H9 (cell line): Measurements from ENCODE around the gene SF3A2. TPM values are rescaled to one million over a fixed set of nuclear protein-coding genes. Genes with fewer than 3 reads are reported as not detected.

Experiments
- DNase-seq: peaks from one replicate; pipeline ENCODE4 v3.0.0-alpha.2; 2017
- H2AFZ ChIP-seq: one replicate; pipeline ENCODE4 v1.6.1; 2013; ENCODE audit warnings: mild to moderate bottlenecking, low read length, control low read depth, moderate library complexity
- H2AK5ac ChIP-seq: 2 replicates; pipeline ENCODE4 v1.6.1; 2013; ENCODE audit warnings: low read length, control low read depth, mixed read lengths; ENCODE audit not compliant: insufficient read length
- H2BK120ac ChIP-seq: one replicate; pipeline ENCODE4 v1.6.1; 2013; ENCODE audit warnings: low read depth, mild to moderate bottlenecking, low read length, control low read depth, inconsistent platforms; ENCODE audit not compliant: poor library complexity, severe bottlenecking
- H2BK12ac ChIP-seq: 2 replicates; pipeline ENCODE4 v1.6.1; 2013; ENCODE audit warnings: low read length, control low read depth, mixed read lengths, low read depth; ENCODE audit not compliant: insufficient read length
- H2BK15ac ChIP-seq: 2 replicates; pipeline ENCODE4 v1.6.1; 2013; ENCODE audit warnings: low read depth, low read length, control low read depth
- H2BK20ac ChIP-seq: one replicate; pipeline ENCODE4 v1.6.1; 2013; ENCODE audit warnings: low read depth, mild to moderate bottlenecking, low read length, control low read depth, inconsistent platforms; ENCODE audit not compliant: poor library complexity, severe bottlenecking
- H2BK5ac ChIP-seq: 2 replicates; pipeline ENCODE4 v1.6.1; 2013; ENCODE audit warnings: low read length, control low read depth, mixed read lengths; ENCODE audit not compliant: insufficient read length
- H3K14ac ChIP-seq: 2 replicates; pipeline ENCODE4 v1.6.1; 2013; ENCODE audit warnings: low read length, control low read depth; ENCODE audit not compliant: insufficient read depth
- H3K18ac ChIP-seq: 2 replicates; pipeline ENCODE4 v1.6.1; 2013; ENCODE audit warnings: low read depth, mild to moderate bottlenecking, mixed read lengths, low read length, control low read depth; ENCODE audit not compliant: insufficient read length
- H3K23ac ChIP-seq: 2 replicates; pipeline ENCODE4 v1.6.1; 2013; ENCODE audit warnings: low read length, control low read depth, mixed read lengths, low read depth; ENCODE audit not compliant: insufficient read length
- H3K23me2 ChIP-seq: 2 replicates; pipeline ENCODE4 v1.6.1; 2013; ENCODE audit warnings: low read depth, mild to moderate bottlenecking, mixed read lengths, low read length, control low read depth; ENCODE audit not compliant: insufficient read length, poor library complexity, severe bottlenecking
- H3K27ac ChIP-seq: 2 replicates; pipeline ENCODE4 v1.5.1; 2013; ENCODE audit warnings: low read length, control low read depth, mixed read lengths, low read depth; ENCODE audit not compliant: insufficient read length
- H3K27me3 ChIP-seq: 2 replicates; pipeline ENCODE4 v1.6.1; 2013; ENCODE audit warnings: low read length, control low read depth, inconsistent platforms; ENCODE audit not compliant: insufficient read depth
- H3K4ac ChIP-seq: 2 replicates; pipeline ENCODE4 v1.6.1; 2013; ENCODE audit warnings: low read depth, mild to moderate bottlenecking, control low read depth, inconsistent platforms, low read length, moderate library complexity
- H3K4me1 ChIP-seq: 2 replicates; pipeline ENCODE4 v1.6.1; 2013; ENCODE audit warnings: low read length, control low read depth, inconsistent platforms; ENCODE audit not compliant: insufficient read depth
- H3K4me2 ChIP-seq: 2 replicates; pipeline ENCODE4 v1.6.1; 2013; ENCODE audit warnings: low read length, control low read depth, mixed read lengths; ENCODE audit not compliant: insufficient read length, insufficient read depth
- H3K56ac ChIP-seq: 2 replicates; pipeline ENCODE4 v1.6.1; 2013; ENCODE audit warnings: low read depth, mild to moderate bottlenecking, mixed read lengths, low read length, control low read depth; ENCODE audit not compliant: insufficient read length
- H3K79me1 ChIP-seq: 2 replicates; pipeline ENCODE4 v1.6.1; 2013; ENCODE audit warnings: low read depth, mild to moderate bottlenecking, moderate library complexity, low read length, control low read depth, inconsistent platforms; ENCODE audit not compliant: insufficient read depth, poor library complexity, severe bottlenecking
- H3K79me2 ChIP-seq: 2 replicates; pipeline ENCODE4 v1.6.1; 2013; ENCODE audit warnings: low read length, control low read depth, inconsistent platforms; ENCODE audit not compliant: insufficient read depth
- H3K9ac ChIP-seq: 2 replicates; pipeline ENCODE4 v1.6.1; 2013; ENCODE audit warnings: low read length, control low read depth, mixed read lengths; ENCODE audit not compliant: insufficient read length; ENCODE audit errors: extremely low read depth
- H3K9me3 ChIP-seq: one replicate; pipeline ENCODE4 v1.6.1; 2013; ENCODE audit warnings: low read depth, low read length, inconsistent platforms; ENCODE audit not compliant: control insufficient read depth
- H3T11ph ChIP-seq: one replicate; pipeline ENCODE4 v1.6.1; 2013; ENCODE audit warnings: mild to moderate bottlenecking, low read length, control low read depth, inconsistent platforms
- H4K20me1 ChIP-seq: one replicate; pipeline ENCODE4 v1.6.1; 2013; ENCODE audit not compliant: control insufficient read depth, insufficient read length, insufficient read depth
- H4K5ac ChIP-seq: 2 replicates; pipeline ENCODE4 v1.6.1; 2013; ENCODE audit warnings: low read depth, mild to moderate bottlenecking, mixed read lengths, low read length, control low read depth; ENCODE audit not compliant: insufficient read length
- H4K8ac ChIP-seq: replicated peaks from 2 replicates; pipeline ENCODE4 v1.6.1; 2013; ENCODE audit warnings: low read length, control low read depth, mixed read lengths, low read depth; ENCODE audit not compliant: insufficient read length
- H4K91ac ChIP-seq: 2 replicates; pipeline ENCODE4 v1.6.1; 2013; ENCODE audit warnings: low read depth, mild to moderate bottlenecking, moderate library complexity, mixed read lengths, low read length, control low read depth; ENCODE audit not compliant: insufficient read length
- H3K27ac Mint-ChIP-seq, 3 experiments: 2 replicates in 2 of 3; 3 replicates in 1 of 3; pipeline ENCODE4 v1.8.0; 2020 to 2021; ENCODE audit warnings: mixed read lengths in 3 of 3, mild to moderate bottlenecking in 1 of 3, moderate library complexity in 1 of 3
- H3K27me3 Mint-ChIP-seq: 2 replicates; pipeline ENCODE4 v1.8.0; 2021; ENCODE audit warnings: low read depth, mild to moderate bottlenecking, moderate library complexity, mixed read lengths
- H3K36me3 Mint-ChIP-seq, 3 experiments: 2 replicates in 2 of 3; 3 replicates in 1 of 3; pipeline ENCODE4 v1.8.0; 2020 to 2021; ENCODE audit warnings: low read depth in 3 of 3, mixed read lengths in 3 of 3; ENCODE audit not compliant: insufficient read depth in 1 of 3
- H3K4me1 Mint-ChIP-seq, 2 experiments: 2 replicates each; pipeline ENCODE4 v1.8.0; 2020; ENCODE audit warnings: mixed read lengths in 2 of 2
- H3K4me3 Mint-ChIP-seq, 2 experiments: 2 replicates in 1 of 2; 3 replicates in 1 of 2; pipeline ENCODE4 v1.8.0; 2020 to 2021; ENCODE audit warnings: mild to moderate bottlenecking in 2 of 2, mixed read lengths in 2 of 2, moderate library complexity in 1 of 2
- H3K9me3 Mint-ChIP-seq, 2 experiments: 2 replicates in 1 of 2; 3 replicates in 1 of 2; pipeline ENCODE4 v1.8.0; 2020; ENCODE audit warnings: mild to moderate bottlenecking in 2 of 2, mixed read lengths in 2 of 2, moderate library complexity in 1 of 2
- CTCF ChIP-seq: fragments of 200-600 bp; sonication (generic); conservative IDR thresholded peaks from 3 replicates; pipeline ENCODE4 v1.8.0; 2021; ENCODE audit warnings: antibody characterized with exemption, mild to moderate bottlenecking
- WGBS: extraction: QIAGEN DNeasy Blood & Tissue Kit; methylation state at CpG from one replicate; pipeline ENCODE4 v1.1.7; 2013; ENCODE audit warnings: missing lambda C conversion rate, low lambda C conversion rate, mixed read lengths; ENCODE audit not compliant: insufficient read length; ENCODE audit errors: extremely low coverage; 5-methylcytosine and 5-hydroxymethylcytosine counted together
- total RNA-seq: library from RNA; stranded (reverse); gene quantifications from 2 replicates; pipeline ENCODE4 v1.2.1, GENCODE V29; 2021

The SF3A2 gene
- total RNA-seq, 1 experiment from 2014 or later = 166 TPM

- Histone ChIP-seq H4K5ac (no peak overlapping the region), H3K18ac (no peak overlapping the region), H2AFZ (no peak overlapping the region), H4K20me1 (no peaks in the 10 kb centered on the region), H3K27me3 (no peaks in the 10 kb centered on the region), H3K4me1 (no peaks in the 10 kb centered on the region), H2BK120ac (no peak overlapping the region), H3T11ph (no peak overlapping the region), H3K27ac (no peak overlapping the region), H3K79me1 (no peaks in the 10 kb centered on the region), H3K4me2 (no peak overlapping the region), H3K9ac (no peak overlapping the region), H2BK15ac (no peak overlapping the region), H2AK5ac (no peak overlapping the region), H2BK12ac (no peak overlapping the region), H4K8ac (no peak overlapping the region), H3K56ac (no peak overlapping the region), H3K9me3 (no peaks in the 10 kb centered on the region), H3K14ac (no peak overlapping the region), H4K91ac (no peak overlapping the region), H2BK20ac (no peak overlapping the region), H2BK5ac (no peak overlapping the region), H3K4ac (no peak overlapping the region), H3K23ac (no peak overlapping the region), H3K79me2 (no peaks in the 10 kb centered on the region), H3K23me2 (no peaks in the 10 kb centered on the region)
- Mint-ChIP-seq H3K9me3 (no peaks in the 10 kb centered on the region), H3K36me3 (peaks cover 19 to 42% (median 40%) of the 10 kb centered on the region in 3 experiments), H3K27ac (peak overlapping the region in 1 of 3 experiments; percentile 22; a peak in 1 of 7 replicates), H3K4me1 (no peaks in the 10 kb centered on the region), H3K4me3 (no peak overlapping the region), H3K27me3 (no peaks in the 10 kb centered on the region)
- WGBS = no CpG with 5 or more reads among the region's 36 CpGs
- DNase-seq = peak; percentile 74
- peak; percentile 37; the same call in 2 of the 3 replicates for TF ChIP-seq CTCF
These were observed 28.4 kb upstream of the SF3A2 start for GRCh38 chr19:2207991-2208860.
